Tibial nerve (tissue), 4 donors: ENCODE results near the gene SLC51B.

Experiments used
- CTCF ChIP-seq, 5 experiments: fragments of 200-600 bp in 3 of 5; fragments of 450-650 bp in 2 of 5; sonication (generic) in 3 of 5; IDR thresholded peaks; one replicate each; pipeline ENCODE4 v1.5.1; 2016 to 2019; ENCODE audit warnings: antibody characterized with exemption in 5 of 5, mild to moderate bottlenecking in 3 of 5, moderate library complexity in 2 of 5
- EP300 ChIP-seq, 2 donors: sonication (generic); formaldehyde crosslinking; IDR thresholded peaks; one replicate each; pipeline ENCODE4 v1.6.1; 2017; ENCODE audit warnings: antibody characterized with exemption in 2 of 2, mild to moderate bottlenecking in 1 of 2
- POLR2A ChIP-seq, 2 donors: fragments of 450-650 bp; IDR thresholded peaks; one replicate each; pipeline ENCODE4 v1.6.1; 2017; ENCODE audit warnings: antibody characterized with exemption in 2 of 2, mild to moderate bottlenecking in 2 of 2, moderate library complexity in 2 of 2

- no peak for TF ChIP-seq CTCF (IDR thresholded peaks at IDR 0.05)
- no peak for TF ChIP-seq POLR2A (IDR thresholded peaks at IDR 0.05)
- no peak for TF ChIP-seq EP300 (IDR thresholded peaks at IDR 0.05)
Measured at GRCh38 chr15:65038428-65038827, 6.8 kb upstream of the SLC51B start.
